ENCODE results near the gene ZSWIM1. TPM values are rescaled to one million over a fixed set of nuclear protein-coding genes. Genes with fewer than 3 reads are reported as not detected.

ZSWIM1 gene
- 9.3 and 10.3 TPM in 2 replicates for total RNA-seq

DNA sequence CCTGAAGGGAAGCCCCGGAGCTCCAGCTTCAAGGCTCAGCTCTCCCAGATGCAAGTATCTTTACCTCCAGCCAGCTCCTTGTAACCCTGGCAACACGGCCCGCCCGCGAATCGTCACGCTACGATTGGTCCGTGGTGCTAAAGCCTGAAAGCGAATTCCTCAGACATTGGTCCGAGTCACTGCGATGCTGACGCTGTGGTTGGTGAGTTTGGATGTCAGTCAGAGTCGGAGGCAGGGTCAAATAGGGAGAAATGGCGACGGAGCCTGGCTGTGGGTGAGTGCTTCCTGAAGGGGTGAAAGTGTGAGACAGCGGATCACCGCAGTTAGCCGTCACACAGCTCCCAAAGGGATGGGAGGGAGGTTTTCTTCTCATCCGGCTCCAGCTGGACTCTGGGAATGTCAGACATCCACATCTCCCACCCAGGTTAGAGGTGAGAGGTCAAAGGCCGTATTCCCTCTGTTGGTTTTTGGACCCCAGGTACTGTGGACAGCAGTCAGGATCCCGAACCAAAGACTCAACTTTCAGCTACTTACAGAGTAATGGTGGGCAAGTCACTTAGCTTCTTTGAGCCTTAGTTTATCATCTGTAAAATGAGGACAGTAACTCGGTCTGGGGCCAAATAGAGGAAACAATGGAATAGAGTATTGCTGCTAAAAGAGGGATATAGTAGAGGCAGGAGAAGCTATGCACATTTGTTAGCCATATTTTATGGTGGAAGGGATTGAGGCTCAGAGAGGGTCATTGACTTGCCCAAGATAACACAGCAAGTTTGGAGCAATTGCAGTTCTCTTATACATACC is at the start of gene ZSWIM1:
Gene ZSWIM1 (plus strand): TSS at position 240 of the 801 bp plus-strand sequence. CDS start 1,366 bp downstream, outside the sequence.
- Mint-ChIP-seq H3K27me3 (ENCODE audit: low read depth) (no peaks in the 10 kb centered on the region), H3K27ac (peak within 1 kb of the TSS; percentile 81), H3K9me3 (no peaks in the 10 kb centered on the region), H3K4me3 (ENCODE audit: low read depth) (peak within 1 kb of the TSS; percentile 95), H3K36me3 (ENCODE audit: low read depth) (peaks cover 37% of the 10 kb centered on the region), H3K4me1 (ENCODE audit: low read depth) (peaks cover 31% of the 10 kb centered on the region)
- peak; percentile 98 for DNase-seq (ENCODE audit: low spot score)
- intact Hi-C loops (cut with micrococcal nuclease) = loop anchor here (1.0 to 10.0 kb wide), 2 partner anchors 24 to 86 kb away; partner anchors contain the start of genes ACOT8, DNTTIP1, WFDC3 and ZSWIM3

- intact Hi-C loops (cut with micrococcal nuclease) = no loop called here
- no peaks in the 10 kb centered on the region for H3K36me3 Mint-ChIP-seq (ENCODE audit: low read depth)
- H3K4me1 Mint-ChIP-seq (ENCODE audit: low read depth) = peaks cover 15% of the 10 kb centered on the region
- H3K9me3 Mint-ChIP-seq = no peaks in the 10 kb centered on the region
- peaks cover 14% of the 10 kb centered on the region for H3K27me3 Mint-ChIP-seq (ENCODE audit: low read depth)
- no peak for DNase-seq (ENCODE audit: low spot score)
- H3K4me3 Mint-ChIP-seq (ENCODE audit: low read depth) = peak overlapping the region; percentile 81
- no peak overlapping the region for H3K27ac Mint-ChIP-seq
These were observed 48.4 kb upstream of the ZSWIM1 start for GRCh38 chr20:45832619-45833018.

- H3K4me1 Mint-ChIP-seq (ENCODE audit: low read depth) = peaks cover 15% of the 10 kb centered on the region
- no peaks in the 10 kb centered on the region for H3K9me3 Mint-ChIP-seq
- H3K27ac Mint-ChIP-seq = peak within 1 kb of the TSS; percentile 43
- peak within 1 kb of the TSS; percentile 81 for H3K4me3 Mint-ChIP-seq (ENCODE audit: low read depth)
- peaks cover 12% of the 10 kb centered on the region for H3K27me3 Mint-ChIP-seq (ENCODE audit: low read depth)
- intact Hi-C loops (cut with micrococcal nuclease) = no loop called here
- no peaks in the 10 kb centered on the region for H3K36me3 Mint-ChIP-seq (ENCODE audit: low read depth)
- no peak for DNase-seq (ENCODE audit: low spot score)
These were observed 47.8 kb upstream of the ZSWIM1 start, which contains the start of gene SNX21 for GRCh38 chr20:45833030-45833882. Gene SNX21, plus strand, starts transcription at chr20:45833799. Its CDS starts 121 bp downstream, at chr20:45833920.

DNA sequence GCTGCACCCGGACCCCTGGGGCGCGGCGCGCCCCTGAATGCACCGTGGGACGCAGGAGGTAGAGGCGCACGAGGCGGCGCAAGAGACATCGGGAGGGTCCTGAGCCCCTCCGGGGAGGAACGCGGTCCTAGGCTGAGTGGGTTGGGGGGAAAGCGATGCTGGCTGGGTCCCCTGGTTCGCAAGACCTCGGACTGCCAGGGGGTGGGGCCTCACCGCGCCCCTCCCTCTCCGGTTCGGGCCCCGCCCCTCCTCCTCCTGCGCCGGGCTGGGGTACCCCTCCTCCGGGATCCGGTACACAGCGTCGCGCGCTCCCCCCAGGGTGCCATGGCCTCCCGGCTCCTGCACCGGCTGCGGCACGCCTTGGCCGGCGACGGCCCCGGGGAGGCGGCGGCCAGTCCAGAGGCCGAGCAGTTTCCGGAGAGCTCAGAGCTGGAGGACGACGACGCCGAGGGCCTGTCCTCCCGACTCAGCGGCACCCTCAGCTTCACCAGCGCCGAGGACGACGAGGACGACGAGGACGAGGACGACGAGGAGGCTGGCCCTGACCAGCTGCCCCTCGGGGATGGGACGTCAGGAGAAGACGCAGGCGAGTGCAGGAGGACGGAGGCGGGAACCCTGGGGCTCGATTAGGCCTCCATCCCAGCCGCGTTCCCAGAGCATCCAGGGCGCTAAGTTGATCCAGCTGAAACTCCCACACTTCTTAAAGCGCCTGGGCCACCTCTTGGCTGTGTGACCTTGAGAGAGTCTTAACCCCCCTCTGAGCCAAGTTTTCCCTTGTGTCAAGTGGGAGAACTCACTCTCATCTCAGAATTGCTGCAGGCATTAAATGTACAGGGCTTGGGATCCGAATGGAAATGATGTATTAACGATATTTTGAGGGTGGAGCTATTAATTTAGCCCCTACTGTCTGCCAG is 46.9 kb upstream of the ZSWIM1 start:
- no peaks in the 10 kb centered on the region for H3K36me3 Mint-ChIP-seq (ENCODE audit: low read depth)
- no peaks in the 10 kb centered on the region for H3K9me3 Mint-ChIP-seq
- peak overlapping the region; percentile 81 for H3K4me3 Mint-ChIP-seq (ENCODE audit: low read depth)
- H3K4me1 Mint-ChIP-seq (ENCODE audit: low read depth) = peaks cover 15% of the 10 kb centered on the region
- peaks cover 9% of the 10 kb centered on the region for H3K27me3 Mint-ChIP-seq (ENCODE audit: low read depth)
- H3K27ac Mint-ChIP-seq = no peak overlapping the region
- intact Hi-C loops (cut with micrococcal nuclease) = loop anchor here (2.0 kb wide), 1 partner anchor 23 kb away; the partner anchor contains the start of genes ACOT8 and ZSWIM3
- DNase-seq (ENCODE audit: low spot score) = peak; percentile 25

DNA sequence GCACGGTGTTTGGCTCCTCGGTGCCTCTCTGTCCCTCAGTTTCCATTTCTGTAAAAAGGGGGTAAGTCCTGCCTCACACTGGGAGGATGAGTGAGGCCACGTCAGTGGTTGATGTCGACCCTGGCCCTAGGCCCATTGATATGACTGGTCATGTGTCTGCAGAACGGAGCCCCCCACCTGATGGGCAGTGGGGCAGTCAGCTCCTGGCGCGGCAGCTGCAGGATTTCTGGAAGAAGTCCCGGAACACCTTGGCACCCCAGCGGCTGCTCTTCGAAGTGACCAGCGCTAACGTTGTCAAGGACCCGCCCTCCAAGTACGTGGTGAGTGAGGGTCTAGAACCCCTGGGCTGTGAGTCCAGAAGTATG is 46.2 kb upstream of the ZSWIM1 start:
- peaks cover 15% of the 10 kb centered on the region for H3K4me1 Mint-ChIP-seq (ENCODE audit: low read depth)
- no peak overlapping the region for H3K27ac Mint-ChIP-seq
- intact Hi-C loops (cut with micrococcal nuclease) = loop anchor here (2.0 kb wide), 1 partner anchor 22 kb away; the partner anchor contains the start of genes ACOT8 and ZSWIM3
- no peaks in the 10 kb centered on the region for H3K9me3 Mint-ChIP-seq
- no peaks in the 10 kb centered on the region for H3K36me3 Mint-ChIP-seq (ENCODE audit: low read depth)
- peaks cover 9% of the 10 kb centered on the region for H3K27me3 Mint-ChIP-seq (ENCODE audit: low read depth)
- peak overlapping the region; percentile 55 for H3K4me3 Mint-ChIP-seq (ENCODE audit: low read depth)
- DNase-seq (ENCODE audit: low spot score) = no peak

DNA sequence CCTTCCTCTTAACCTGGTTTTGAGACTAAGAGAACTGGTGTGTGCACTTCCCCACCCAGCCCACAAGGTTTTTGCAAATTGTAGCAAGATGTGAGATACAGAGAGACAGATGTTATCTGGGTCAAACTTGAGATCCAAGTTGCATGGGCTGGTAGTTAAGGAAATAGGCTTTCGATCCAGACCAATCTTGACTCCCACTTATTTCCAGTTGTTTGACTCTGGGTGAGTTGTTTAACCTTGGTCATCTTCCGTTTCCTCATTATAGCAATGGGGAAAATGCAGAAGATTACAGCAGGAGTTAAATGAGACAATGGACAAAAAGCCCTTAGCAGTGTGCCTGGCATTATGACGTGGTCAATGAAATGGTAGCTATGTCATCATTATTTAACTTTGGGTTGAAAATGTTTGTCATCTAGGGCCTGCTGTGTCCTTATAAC is 45.7 kb upstream of the ZSWIM1 start:
- intact Hi-C loops (cut with micrococcal nuclease) = loop anchor here (2.0 kb wide), 1 partner anchor 21 kb away; the partner anchor contains the start of genes ACOT8 and ZSWIM3
- Mint-ChIP-seq H3K4me1 (ENCODE audit: low read depth) (peaks cover 15% of the 10 kb centered on the region), H3K27me3 (ENCODE audit: low read depth) (peaks cover 7% of the 10 kb centered on the region), H3K4me3 (ENCODE audit: low read depth) (peak overlapping the region; percentile 35), H3K9me3 (no peaks in the 10 kb centered on the region), H3K27ac (no peak overlapping the region), H3K36me3 (ENCODE audit: low read depth) (no peaks in the 10 kb centered on the region)
- DNase-seq (ENCODE audit: low spot score) = no peak

GRCh38 chr20:45835825-45836224 is 45.2 kb upstream of the ZSWIM1 start:
- peaks cover 15% of the 10 kb centered on the region for H3K4me1 Mint-ChIP-seq (ENCODE audit: low read depth)
- no peaks in the 10 kb centered on the region for H3K36me3 Mint-ChIP-seq (ENCODE audit: low read depth)
- peak overlapping the region; percentile 35 for H3K4me3 Mint-ChIP-seq (ENCODE audit: low read depth)
- peaks cover 6% of the 10 kb centered on the region for H3K27me3 Mint-ChIP-seq (ENCODE audit: low read depth)
- H3K27ac Mint-ChIP-seq = no peak overlapping the region
- intact Hi-C loops (cut with micrococcal nuclease) = loop anchor here (2.0 kb wide), 1 partner anchor 21 kb away; the partner anchor contains the start of genes ACOT8 and ZSWIM3
- no peak for DNase-seq (ENCODE audit: low spot score)
- no peaks in the 10 kb centered on the region for H3K9me3 Mint-ChIP-seq

- Mint-ChIP-seq H3K36me3 (ENCODE audit: low read depth) (no peaks in the 10 kb centered on the region), H3K4me1 (ENCODE audit: low read depth) (peaks cover 15% of the 10 kb centered on the region), H3K4me3 (ENCODE audit: low read depth) (no peak overlapping the region), H3K9me3 (no peaks in the 10 kb centered on the region), H3K27me3 (ENCODE audit: low read depth) (peaks cover 4% of the 10 kb centered on the region), H3K27ac (no peak overlapping the region)
- no peak for DNase-seq (ENCODE audit: low spot score)
- intact Hi-C loops (cut with micrococcal nuclease) = no loop called here
These were observed 44.2 kb upstream of the ZSWIM1 start for GRCh38 chr20:45836841-45837240.

DNA sequence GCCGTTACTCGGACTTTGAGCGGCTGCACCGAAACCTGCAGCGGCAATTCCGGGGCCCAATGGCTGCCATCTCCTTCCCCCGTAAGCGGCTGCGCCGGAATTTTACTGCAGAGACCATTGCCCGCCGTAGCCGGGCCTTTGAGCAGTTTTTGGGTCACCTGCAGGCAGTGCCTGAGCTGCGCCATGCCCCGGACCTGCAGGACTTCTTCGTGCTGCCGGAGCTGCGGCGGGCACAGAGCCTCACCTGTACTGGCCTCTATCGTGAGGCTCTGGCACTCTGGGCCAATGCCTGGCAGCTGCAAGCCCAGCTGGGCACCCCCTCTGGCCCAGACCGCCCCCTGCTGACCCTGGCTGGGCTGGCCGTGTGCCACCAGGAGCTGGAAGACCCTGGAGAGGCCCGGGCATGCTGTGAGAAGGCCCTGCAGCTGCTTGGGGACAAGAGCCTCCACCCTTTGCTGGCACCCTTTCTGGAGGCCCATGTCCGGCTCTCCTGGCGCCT is 40.3 kb upstream of the ZSWIM1 start:
- Mint-ChIP-seq H3K27me3 (ENCODE audit: low read depth) (no peaks in the 10 kb centered on the region), H3K27ac (no peak overlapping the region), H3K4me1 (ENCODE audit: low read depth) (no peaks in the 10 kb centered on the region), H3K36me3 (ENCODE audit: low read depth) (peaks cover 20% of the 10 kb centered on the region), H3K9me3 (no peaks in the 10 kb centered on the region), H3K4me3 (ENCODE audit: low read depth) (no peak overlapping the region)
- intact Hi-C loops (cut with micrococcal nuclease) = no loop called here
- DNase-seq (ENCODE audit: low spot score) = no peak

- H3K9me3 Mint-ChIP-seq = no peaks in the 10 kb centered on the region
- DNase-seq (ENCODE audit: low spot score) = no peak
- no peaks in the 10 kb centered on the region for H3K4me1 Mint-ChIP-seq (ENCODE audit: low read depth)
- peaks cover 25% of the 10 kb centered on the region for H3K36me3 Mint-ChIP-seq (ENCODE audit: low read depth)
- no peak overlapping the region for H3K27ac Mint-ChIP-seq
- H3K27me3 Mint-ChIP-seq (ENCODE audit: low read depth) = no peaks in the 10 kb centered on the region
- no peak overlapping the region for H3K4me3 Mint-ChIP-seq (ENCODE audit: low read depth)
- intact Hi-C loops (cut with micrococcal nuclease) = no loop called here
These were observed 39.5 kb upstream of the ZSWIM1 start for GRCh38 chr20:45841407-45842129.

DNA sequence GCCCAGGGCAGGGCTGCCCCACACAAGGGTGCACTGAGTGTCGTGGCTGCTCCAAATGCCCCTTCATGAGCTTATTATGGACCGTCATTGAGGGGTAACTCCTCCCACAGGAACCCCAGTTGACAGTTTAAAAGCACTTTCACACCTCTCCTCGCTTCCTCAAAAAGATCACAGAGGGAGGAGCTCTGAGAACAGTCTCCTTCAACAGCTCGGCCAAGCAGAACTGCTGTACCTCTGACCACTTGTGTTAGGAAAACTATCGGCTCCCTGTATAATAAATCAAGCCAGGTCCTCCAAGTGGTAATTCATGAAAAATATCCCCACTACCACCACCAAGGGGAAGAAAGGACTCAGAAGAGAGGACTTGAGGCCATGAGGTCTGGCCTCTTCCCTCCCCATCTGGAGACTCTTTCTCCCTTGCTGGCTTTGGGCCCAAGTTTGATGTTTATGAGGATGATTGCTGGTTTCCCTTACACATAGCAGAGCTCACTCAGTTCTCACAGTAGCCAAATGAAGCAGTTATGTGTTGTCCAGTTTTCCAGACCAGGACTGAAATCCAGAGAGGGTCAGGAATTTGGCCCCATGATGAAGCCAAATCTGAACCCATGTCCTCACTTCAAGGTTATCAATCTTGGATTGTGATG is 38.7 kb upstream of the ZSWIM1 start:
- Mint-ChIP-seq H3K27ac (no peak overlapping the region), H3K4me3 (ENCODE audit: low read depth) (no peak overlapping the region), H3K27me3 (ENCODE audit: low read depth) (no peaks in the 10 kb centered on the region), H3K36me3 (ENCODE audit: low read depth) (peaks cover 26% of the 10 kb centered on the region), H3K4me1 (ENCODE audit: low read depth) (no peaks in the 10 kb centered on the region), H3K9me3 (no peaks in the 10 kb centered on the region)
- DNase-seq (ENCODE audit: low spot score) = no peak
- intact Hi-C loops (cut with micrococcal nuclease) = no loop called here

Data from activated T-helper 2 cell treated with anti-CD3 and anti-CD28 coated beads, Interferon-gamma antibody, Interleukin-2, Interleukin-4, amounts not matched to agents 10 μg/mL and 5 μg/mL and 100 μg/mL, durations not matched to agents 14 hours and 24 hours and 36 hours (primary cell).